HCT116 (cell line): ENCODE measurements around the gene VPS45. TPM values are rescaled to one million over a fixed set of nuclear protein-coding genes. Genes with fewer than 3 reads are reported as not detected.

ENCODE experiments used
- ATAC-seq: fragments of 200-7000 bp; cut with Tn5 transposase; 2 replicates; pipeline ENCODE4 v1.9.1; 2020; ENCODE audit warnings: mild to moderate bottlenecking, moderate library complexity
- BruUV-seq: library from RNA; stranded (reverse); fragments of 400-500 nt; replicated peaks from 2 replicates; lab custom pipeline; 2021; lab: Mats Ljungman, UMichigan
- CTCF ChIA-PET: fragments of 300-600 bp; sonication (Branson Sonifier 250); formaldehyde crosslinking; loops from one replicate; lab custom pipeline; 2021; ENCODE audit warnings: antibody characterized with exemption; lab: Charles Lee
- POLR2A ChIA-PET: fragments of 300-600, 350-600 bp; sonication (Branson Sonifier 250); formaldehyde crosslinking; loops from one replicate; lab custom pipeline; 2021; ENCODE audit warnings: antibody characterized with exemption; lab: Charles Lee
- RAD21 ChIA-PET, 2 experiments: fragments of 300-600 bp; sonication (Branson Sonifier 250); formaldehyde crosslinking; loops; one replicate each; lab custom pipeline; 2023; ENCODE audit warnings: low total read pairs in 2 of 2; ENCODE audit not compliant: uncharacterized antibody in 2 of 2, unreplicated experiment in 2 of 2, low non-redundant PET in 1 of 2; lab: Charles Lee
- DNase-seq: peaks from one replicate; pipeline ENCODE4 v3.0.0-alpha.2; 2010; ENCODE audit warnings: low read depth, low spot score
- H2AFZ ChIP-seq: fragments of 200-600 bp; shearing (Covaris generic), sonication (generic); 2 replicates; pipeline ENCODE4 v1.6.1; 2017; ENCODE audit warnings: low read depth, mixed run types, mixed read lengths, antibody characterized with exemption, low read length; ENCODE audit not compliant: poor library complexity, severe bottlenecking
- H3K27ac ChIP-seq: 2 replicates; pipeline ENCODE4 v1.5.1; 2012; ENCODE audit warnings: low read depth, low read length
- H3K27me3 ChIP-seq: fragments of 200-600 bp; sonication (generic); 2 replicates; pipeline ENCODE4 v1.6.1; 2016; ENCODE audit warnings: mixed run types, low read length, mixed read lengths; ENCODE audit not compliant: insufficient read depth
- H3K36me3 ChIP-seq, 2 experiments: fragments of 200-500 bp in 1 of 2; fragments of 200-600 bp in 1 of 2; sonication (Bioruptor generic) in 1 of 2; sonication (generic) in 1 of 2; 2 replicates each; pipeline versions ENCODE4 v1.5.1 to v1.6.1; 2014 to 2016; ENCODE audit warnings: low read length in 2 of 2, inconsistent platforms in 1 of 2, mixed read lengths in 1 of 2, mixed run types in 1 of 2; ENCODE audit not compliant: insufficient read depth in 2 of 2, control insufficient read depth in 1 of 2
- H3K4me1 ChIP-seq, 2 experiments: fragments of 200-600 bp in 1 of 2; sonication (generic) in 1 of 2; 2 replicates each; pipeline versions ENCODE4 v1.5.1 to v1.6.1; 2012 to 2017; ENCODE audit warnings: low read length in 2 of 2, inconsistent platforms in 1 of 2, mild to moderate bottlenecking in 1 of 2, mixed read lengths in 1 of 2, mixed run types in 1 of 2, moderate library complexity in 1 of 2; ENCODE audit not compliant: insufficient read depth in 2 of 2, control insufficient read depth in 1 of 2
- H3K4me2 ChIP-seq: fragments of 200-600 bp; sonication (generic); 2 replicates; pipeline ENCODE4 v1.6.1; 2017; ENCODE audit warnings: mixed run types, low read length, mixed read lengths
- H3K4me3 ChIP-seq, 2 experiments: fragments of 200-600 bp in 1 of 2; sonication (generic) in 1 of 2; replicated peaks in 1 of 2; 2 replicates each; pipeline ENCODE4 v1.5.1; 2011 to 2016; ENCODE audit warnings: low read length in 2 of 2, control low read depth in 1 of 2, low read depth in 1 of 2, mild to moderate bottlenecking in 1 of 2, mixed read lengths in 1 of 2, mixed run types in 1 of 2
- H3K79me2 ChIP-seq: fragments of 200-600 bp; sonication (generic); 2 replicates; pipeline ENCODE4 v1.6.1; 2017; ENCODE audit warnings: mild to moderate bottlenecking, mixed run types, low read length, moderate library complexity, mixed read lengths; ENCODE audit not compliant: insufficient read depth
- H3K9ac ChIP-seq: fragments of 200-600 bp; sonication (generic); 2 replicates; pipeline ENCODE4 v1.6.1; 2016; ENCODE audit warnings: low read length, mixed read lengths
- H3K9me2 ChIP-seq: fragments of 200-600 bp; sonication (generic), shearing (Covaris generic); 2 replicates; pipeline ENCODE4 v1.6.1; 2017; ENCODE audit warnings: mixed run types, mild to moderate bottlenecking, moderate library complexity; ENCODE audit not compliant: insufficient read depth
- H3K9me3 ChIP-seq, 2 experiments: fragments of 200-500 bp in 1 of 2; fragments of 200-600 bp in 1 of 2; sonication (Bioruptor generic) in 1 of 2; sonication (generic) in 1 of 2; 2 replicates each; pipeline ENCODE4 v1.6.1; 2014 to 2017; ENCODE audit warnings: low read length in 2 of 2, mixed read lengths in 2 of 2, inconsistent platforms in 1 of 2, low read depth in 1 of 2, mild to moderate bottlenecking in 1 of 2, mixed run types in 1 of 2, moderate library complexity in 1 of 2; ENCODE audit not compliant: control insufficient read depth in 1 of 2, insufficient read depth in 1 of 2
- H4K20me1 ChIP-seq: fragments of 200-600 bp; sonication (generic), shearing (Covaris generic); 2 replicates; pipeline ENCODE4 v1.6.1; 2017; ENCODE audit warnings: mixed run types, mild to moderate bottlenecking, moderate library complexity; ENCODE audit not compliant: insufficient read depth
- CBX3 ChIP-seq: IDR thresholded peaks from 2 replicates; pipeline ENCODE4 v1.6.1; 2012; ENCODE audit warnings: low read depth
- EGR1 ChIP-seq: IDR thresholded peaks from 2 replicates; pipeline ENCODE4 v1.6.1; 2012; ENCODE audit warnings: low read depth
- ELF1 ChIP-seq: IDR thresholded peaks from 2 replicates; pipeline ENCODE4 v1.6.1; 2012; ENCODE audit warnings: low read depth, borderline replicate concordance
- EZH2 ChIP-seq: fragments of 200-600 bp; sonication (generic); IDR thresholded peaks from 2 replicates; pipeline ENCODE4 v1.6.1; 2017; ENCODE audit warnings: antibody characterized with exemption, mixed run types
- EZH2phosphoT487 ChIP-seq: fragments of 200-600 bp; IDR thresholded peaks from 2 replicates; pipeline ENCODE4 v1.6.1; 2018; ENCODE audit warnings: antibody characterized with exemption, borderline replicate concordance
- FOSL1 ChIP-seq: IDR thresholded peaks from 2 replicates; pipeline ENCODE4 v1.6.1; 2012; ENCODE audit warnings: low read depth
- POLR2A ChIP-seq: IDR thresholded peaks from 2 replicates; pipeline ENCODE4 v1.7.0; 2011; ENCODE audit warnings: borderline replicate concordance; ENCODE audit not compliant: insufficient read depth, insufficient read length; ENCODE audit errors: extremely low read depth
- POLR2AphosphoS5 ChIP-seq: IDR thresholded peaks from 2 replicates; pipeline ENCODE4 v1.6.1; 2011; ENCODE audit warnings: mild to moderate bottlenecking, low read depth, low read length, moderate library complexity
- RAD21 ChIP-seq: IDR thresholded peaks from 2 replicates; pipeline ENCODE4 v1.6.1; 2012; ENCODE audit warnings: low read depth, mild to moderate bottlenecking
- SIN3A ChIP-seq: IDR thresholded peaks from 2 replicates; pipeline ENCODE4 v1.6.1; 2012; ENCODE audit warnings: low read depth
- SRF ChIP-seq: IDR thresholded peaks from 2 replicates; pipeline ENCODE4 v1.6.1; 2012; ENCODE audit warnings: low read depth
- TCF7L2 ChIP-seq: IDR thresholded peaks from 2 replicates; pipeline ENCODE4 v1.7.0; 2011; ENCODE audit warnings: borderline replicate concordance, inconsistent platforms; ENCODE audit not compliant: insufficient read depth, insufficient read length; ENCODE audit errors: extremely low read depth
- ZFX ChIP-seq: fragments of 450-650 bp; IDR thresholded peaks from 2 replicates; pipeline ENCODE4 v1.6.1; 2017
- ZNF274 ChIP-seq: fragments of 200-500 bp; sonication (Bioruptor generic); IDR thresholded peaks from 2 replicates; pipeline ENCODE4 v1.6.1; 2014; ENCODE audit warnings: mild to moderate bottlenecking, low read depth, low read length, inconsistent platforms
- intact Hi-C: fragments of 100-400 bp; cut with micrococcal nuclease; formaldehyde crosslinking; loops from 2 replicates; pipeline ENCODE4 v1.10.0; 2022
- total RNA-seq: library from RNA; stranded (reverse); gene quantifications from one replicate; pipeline ENCODE4 v1.2.1, GENCODE V29; 2021; ENCODE audit not compliant: unreplicated experiment
- TF ChIP-seq, protein P1 (sequence below): IDR thresholded peaks from 2 replicates; pipeline ENCODE4 v1.6.1; 2012
- TF ChIP-seq, protein P2 (sequence below): IDR thresholded peaks from 2 replicates; pipeline ENCODE4 v1.6.1; 2012
- TF ChIP-seq, protein P3 (sequence below): IDR thresholded peaks from 2 replicates; pipeline ENCODE4 v1.6.1; 2011; ENCODE audit warnings: mild to moderate bottlenecking, low read length, moderate library complexity; ENCODE audit not compliant: insufficient replicate concordance; ENCODE audit errors: extremely low read depth

The VPS45 gene
- total RNA-seq, 1 experiment from 2014 or later: 28.1 TPM

DNA sequence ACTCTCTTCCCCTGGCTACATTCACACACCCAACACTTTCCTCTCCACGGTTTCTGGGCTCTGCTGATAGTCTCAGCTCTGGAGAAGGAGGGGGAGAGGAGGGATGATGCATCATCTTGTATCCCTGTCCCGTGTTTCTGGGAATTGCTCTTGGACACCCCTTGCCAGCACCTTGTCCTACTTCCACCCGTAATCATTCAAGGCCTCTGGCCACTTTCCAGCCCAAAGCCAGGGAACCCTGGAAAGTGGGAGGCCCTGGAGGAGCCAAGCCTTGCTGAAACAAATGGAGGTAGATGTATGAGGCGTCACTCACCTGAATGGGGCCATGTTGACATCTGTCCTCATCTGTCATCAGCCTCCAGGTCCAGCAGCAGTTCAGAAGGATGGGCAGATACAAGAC is 86.6 kb downstream of the VPS45 start:
- no peaks in the 10 kb centered on the region for H3K79me2 ChIP-seq
- no peak overlapping the region for H3K27ac ChIP-seq
- H3K4me1 ChIP-seq: peaks cover 6 to 21% of the 10 kb centered on the region in 2 experiments; a peak in 3 of 4 replicates
- H3K4me3 ChIP-seq: no peak overlapping the region
- no peak for TF ChIP-seq ELF1
- TF ChIP-seq ZNF274: no peak
- TF ChIP-seq EGR1: no peak
- TF ChIP-seq, protein P1, sequence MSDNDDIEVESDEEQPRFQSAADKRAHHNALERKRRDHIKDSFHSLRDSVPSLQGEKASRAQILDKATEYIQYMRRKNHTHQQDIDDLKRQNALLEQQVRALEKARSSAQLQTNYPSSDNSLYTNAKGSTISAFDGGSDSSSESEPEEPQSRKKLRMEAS: no peak
- no peak for TF ChIP-seq TCF7L2
- TF ChIP-seq SIN3A: no peak
- TF ChIP-seq FOSL1: no peak
- TF ChIP-seq, protein P2, sequence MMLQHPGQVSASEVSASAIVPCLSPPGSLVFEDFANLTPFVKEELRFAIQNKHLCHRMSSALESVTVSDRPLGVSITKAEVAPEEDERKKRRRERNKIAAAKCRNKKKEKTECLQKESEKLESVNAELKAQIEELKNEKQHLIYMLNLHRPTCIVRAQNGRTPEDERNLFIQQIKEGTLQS: no peak
- TF ChIP-seq, protein P3, sequence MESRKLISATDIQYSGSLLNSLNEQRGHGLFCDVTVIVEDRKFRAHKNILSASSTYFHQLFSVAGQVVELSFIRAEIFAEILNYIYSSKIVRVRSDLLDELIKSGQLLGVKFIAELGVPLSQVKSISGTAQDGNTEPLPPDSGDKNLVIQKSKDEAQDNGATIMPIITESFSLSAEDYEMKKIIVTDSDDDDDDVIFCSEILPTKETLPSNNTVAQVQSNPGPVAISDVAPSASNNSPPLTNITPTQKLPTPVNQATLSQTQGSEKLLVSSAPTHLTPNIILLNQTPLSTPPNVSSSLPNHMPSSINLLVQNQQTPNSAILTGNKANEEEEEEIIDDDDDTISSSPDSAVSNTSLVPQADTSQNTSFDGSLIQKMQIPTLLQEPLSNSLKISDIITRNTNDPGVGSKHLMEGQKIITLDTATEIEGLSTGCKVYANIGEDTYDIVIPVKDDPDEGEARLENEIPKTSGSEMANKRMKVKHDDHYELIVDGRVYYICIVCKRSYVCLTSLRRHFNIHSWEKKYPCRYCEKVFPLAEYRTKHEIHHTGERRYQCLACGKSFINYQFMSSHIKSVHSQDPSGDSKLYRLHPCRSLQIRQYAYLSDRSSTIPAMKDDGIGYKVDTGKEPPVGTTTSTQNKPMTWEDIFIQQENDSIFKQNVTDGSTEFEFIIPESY: no peak
- TF ChIP-seq POLR2AphosphoS5: no peak
- no peak for TF ChIP-seq EZH2phosphoT487
- no peak for TF ChIP-seq ZFX
- no peak for TF ChIP-seq SRF
- no peak for TF ChIP-seq CBX3
- no peak for TF ChIP-seq POLR2A
- no peak for TF ChIP-seq RAD21
- no peak for TF ChIP-seq EZH2
- RAD21 ChIA-PET: no interaction called here
- CTCF ChIA-PET: no interaction called here
- ATAC-seq (no peak), DNase-seq (no peak)
- POLR2A ChIA-PET: no interaction called here
- H3K9me2 ChIP-seq: no peaks in the 10 kb centered on the region
- no peak overlapping the region for H2AFZ ChIP-seq
- no peaks in the 10 kb centered on the region for H3K27me3 ChIP-seq
- H3K9ac ChIP-seq: no peak overlapping the region
- H3K36me3 ChIP-seq: peaks cover 0 to under 1% of the 10 kb centered on the region in 2 experiments; a peak in 2 of 4 replicates
- intact Hi-C loops: no loop called here
- no peaks in the 10 kb centered on the region for H4K20me1 ChIP-seq
- no peaks in the 10 kb centered on the region for H3K9me3 ChIP-seq
- H3K4me2 ChIP-seq: no peak overlapping the region
- BruUV-seq: no TSS peak
